ENCODE results near the gene F10. TPM values are rescaled to one million over a fixed set of nuclear protein-coding genes. Genes with fewer than 3 reads are reported as not detected.

F10 gene
- total RNA-seq, 1 experiment from 2014 or later = not detected

- peaks cover 20% of the 10 kb centered on the region for H3K27me3 Mint-ChIP-seq (ENCODE audit: insufficient read depth, unreplicated experiment)
- no TSS peak for BruUV-seq (replicated peaks)
These were observed 26.4 kb upstream of the F10 start for GRCh38 chr13:113096052-113096744.

DNA sequence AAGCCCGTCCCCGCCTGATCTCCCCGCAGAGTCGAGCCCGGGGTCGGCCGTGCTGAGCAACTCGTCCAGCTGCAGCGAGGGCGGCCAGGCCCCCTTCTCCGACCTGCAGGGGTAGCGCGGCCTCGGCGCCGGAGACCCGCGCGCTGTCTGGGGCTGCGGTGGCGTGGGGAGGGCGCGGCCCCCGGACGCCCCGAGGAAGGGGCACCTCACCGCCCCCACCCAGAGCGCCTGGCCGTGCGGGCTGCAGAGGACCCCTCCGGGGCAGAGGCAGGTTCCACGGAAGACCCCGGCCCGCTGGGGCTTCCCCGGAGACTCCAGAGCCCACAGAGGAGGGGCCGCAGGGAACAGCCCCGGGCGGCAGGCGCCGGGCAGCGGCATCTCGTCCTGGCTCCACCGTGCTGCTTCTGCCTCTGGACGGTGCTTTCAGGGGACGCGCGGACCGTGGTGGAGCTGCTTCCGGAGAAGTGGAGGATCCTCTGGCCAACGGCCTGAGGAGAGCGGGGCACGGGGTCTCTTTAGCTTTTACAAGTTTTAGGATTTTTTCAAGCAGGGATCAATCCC is 25.8 kb upstream of the F10 start:
- Mint-ChIP-seq H3K27ac (ENCODE audit: low read depth, unreplicated experiment) (no peak overlapping the region), H3K9me3 (ENCODE audit: unreplicated experiment) (no peaks in the 10 kb centered on the region), H3K36me3 (ENCODE audit: insufficient read depth, unreplicated experiment) (no peaks in the 10 kb centered on the region), H3K27me3 (ENCODE audit: insufficient read depth, unreplicated experiment) (peaks cover 17% of the 10 kb centered on the region), H3K4me3 (ENCODE audit: unreplicated experiment) (no peak overlapping the region), H3K4me1 (ENCODE audit: insufficient read depth, unreplicated experiment) (no peaks in the 10 kb centered on the region)
- POLR2A ChIA-PET = interaction anchor here (1.1 kb wide), 1 partner anchor 35 kb away, joined by 3 read pairs; no protein-coding TSS in a partner anchor
- no TSS peak for BruUV-seq (replicated peaks)
- CTCF ChIA-PET = no interaction called here
- TF ChIP-seq, protein P1, sequence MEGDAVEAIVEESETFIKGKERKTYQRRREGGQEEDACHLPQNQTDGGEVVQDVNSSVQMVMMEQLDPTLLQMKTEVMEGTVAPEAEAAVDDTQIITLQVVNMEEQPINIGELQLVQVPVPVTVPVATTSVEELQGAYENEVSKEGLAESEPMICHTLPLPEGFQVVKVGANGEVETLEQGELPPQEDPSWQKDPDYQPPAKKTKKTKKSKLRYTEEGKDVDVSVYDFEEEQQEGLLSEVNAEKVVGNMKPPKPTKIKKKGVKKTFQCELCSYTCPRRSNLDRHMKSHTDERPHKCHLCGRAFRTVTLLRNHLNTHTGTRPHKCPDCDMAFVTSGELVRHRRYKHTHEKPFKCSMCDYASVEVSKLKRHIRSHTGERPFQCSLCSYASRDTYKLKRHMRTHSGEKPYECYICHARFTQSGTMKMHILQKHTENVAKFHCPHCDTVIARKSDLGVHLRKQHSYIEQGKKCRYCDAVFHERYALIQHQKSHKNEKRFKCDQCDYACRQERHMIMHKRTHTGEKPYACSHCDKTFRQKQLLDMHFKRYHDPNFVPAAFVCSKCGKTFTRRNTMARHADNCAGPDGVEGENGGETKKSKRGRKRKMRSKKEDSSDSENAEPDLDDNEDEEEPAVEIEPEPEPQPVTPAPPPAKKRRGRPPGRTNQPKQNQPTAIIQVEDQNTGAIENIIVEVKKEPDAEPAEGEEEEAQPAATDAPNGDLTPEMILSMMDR (IDR thresholded peaks at IDR 0.05; ENCODE audit: unreplicated experiment) = no peak
- intact Hi-C loops (cut with micrococcal nuclease) = no loop called here
- no peak for DNase-seq (ENCODE audit: unreplicated experiment)

More at GRCh38 chr13:113096052-113096744, 26.4 kb upstream of the F10 start:
- TF ChIP-seq, protein P1 (IDR thresholded peaks at IDR 0.05; ENCODE audit: unreplicated experiment) = no peak
- POLR2A ChIA-PET = interaction anchor here (1.1 kb wide), 1 partner anchor 35 kb away, joined by 3 read pairs; no protein-coding TSS in a partner anchor
- H3K4me1 Mint-ChIP-seq (ENCODE audit: insufficient read depth, unreplicated experiment) = no peaks in the 10 kb centered on the region
- intact Hi-C loops (cut with micrococcal nuclease) = no loop called here
- H3K4me3 Mint-ChIP-seq (ENCODE audit: unreplicated experiment) = no peak overlapping the region
- no peaks in the 10 kb centered on the region for H3K9me3 Mint-ChIP-seq (ENCODE audit: unreplicated experiment)
- no peak overlapping the region for H3K27ac Mint-ChIP-seq (ENCODE audit: low read depth, unreplicated experiment)
- CTCF ChIA-PET = no interaction called here
- no peaks in the 10 kb centered on the region for H3K36me3 Mint-ChIP-seq (ENCODE audit: insufficient read depth, unreplicated experiment)
- DNase-seq (ENCODE audit: unreplicated experiment) = no peak

GRCh38 chr13:113097651-113098050 is 24.9 kb upstream of the F10 start:
- ChIA-PET POLR2A (no interaction called here), CTCF (no interaction called here)
- TF ChIP-seq, protein P1 (IDR thresholded peaks at IDR 0.05; ENCODE audit: unreplicated experiment) = no peak
- H3K27ac Mint-ChIP-seq (ENCODE audit: low read depth, unreplicated experiment) = no peak overlapping the region
- no peaks in the 10 kb centered on the region for H3K4me1 Mint-ChIP-seq (ENCODE audit: insufficient read depth, unreplicated experiment)
- peaks cover 17% of the 10 kb centered on the region for H3K27me3 Mint-ChIP-seq (ENCODE audit: insufficient read depth, unreplicated experiment)
- H3K4me3 Mint-ChIP-seq (ENCODE audit: unreplicated experiment) = no peak overlapping the region
- BruUV-seq (replicated peaks) = no TSS peak
- H3K9me3 Mint-ChIP-seq (ENCODE audit: unreplicated experiment) = no peaks in the 10 kb centered on the region
- H3K36me3 Mint-ChIP-seq (ENCODE audit: insufficient read depth, unreplicated experiment) = no peaks in the 10 kb centered on the region
- intact Hi-C loops (cut with micrococcal nuclease) = no loop called here
- no peak for DNase-seq (ENCODE audit: unreplicated experiment)

DNA sequence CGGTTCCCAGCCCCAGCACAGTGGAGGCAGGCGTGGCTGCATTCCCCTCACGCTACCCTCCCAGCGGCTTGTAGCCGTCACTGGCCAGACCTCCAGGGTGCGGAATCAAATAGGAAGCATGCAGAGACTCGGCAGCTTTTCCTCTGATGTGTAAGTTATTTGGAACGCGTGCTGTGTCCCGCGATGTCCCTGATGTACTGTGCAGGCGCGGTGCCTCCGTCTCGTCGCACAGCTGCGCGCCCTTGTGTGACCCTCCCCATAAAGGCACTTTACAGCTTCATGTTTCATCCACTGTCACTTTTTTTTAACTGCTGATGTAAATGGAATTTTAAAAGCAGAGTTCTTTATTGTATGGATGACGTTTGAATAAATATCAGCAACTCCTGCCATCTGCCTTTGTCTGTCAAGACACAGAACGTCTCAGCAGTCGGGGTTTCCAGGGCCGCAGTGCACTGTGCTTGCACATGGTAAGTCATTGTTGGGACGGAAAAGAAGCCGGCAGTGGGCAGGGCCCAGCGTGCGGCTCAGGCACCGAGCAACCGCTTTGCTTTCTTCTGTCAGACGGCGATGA is 24.4 kb upstream of the F10 start:
- H3K27ac Mint-ChIP-seq (ENCODE audit: low read depth, unreplicated experiment) = no peak overlapping the region
- no peak overlapping the region for H3K4me3 Mint-ChIP-seq (ENCODE audit: unreplicated experiment)
- no peaks in the 10 kb centered on the region for H3K9me3 Mint-ChIP-seq (ENCODE audit: unreplicated experiment)

More for the DNA sequence above, 24.4 kb upstream of the F10 start:
- H3K4me1 Mint-ChIP-seq (ENCODE audit: insufficient read depth, unreplicated experiment) = no peaks in the 10 kb centered on the region
- H3K27me3 Mint-ChIP-seq (ENCODE audit: insufficient read depth, unreplicated experiment) = peaks cover 17% of the 10 kb centered on the region
- ChIA-PET POLR2A (no interaction called here), CTCF (no interaction called here)
- intact Hi-C loops (cut with micrococcal nuclease) = no loop called here
- no peaks in the 10 kb centered on the region for H3K36me3 Mint-ChIP-seq (ENCODE audit: insufficient read depth, unreplicated experiment)
- DNase-seq (ENCODE audit: unreplicated experiment) = no peak
- no TSS peak for BruUV-seq (replicated peaks)
- TF ChIP-seq, protein P1 (IDR thresholded peaks at IDR 0.05; ENCODE audit: unreplicated experiment) = no peak
